ENCODE results near the gene ZNF132.

ZNF132 gene

DNA sequence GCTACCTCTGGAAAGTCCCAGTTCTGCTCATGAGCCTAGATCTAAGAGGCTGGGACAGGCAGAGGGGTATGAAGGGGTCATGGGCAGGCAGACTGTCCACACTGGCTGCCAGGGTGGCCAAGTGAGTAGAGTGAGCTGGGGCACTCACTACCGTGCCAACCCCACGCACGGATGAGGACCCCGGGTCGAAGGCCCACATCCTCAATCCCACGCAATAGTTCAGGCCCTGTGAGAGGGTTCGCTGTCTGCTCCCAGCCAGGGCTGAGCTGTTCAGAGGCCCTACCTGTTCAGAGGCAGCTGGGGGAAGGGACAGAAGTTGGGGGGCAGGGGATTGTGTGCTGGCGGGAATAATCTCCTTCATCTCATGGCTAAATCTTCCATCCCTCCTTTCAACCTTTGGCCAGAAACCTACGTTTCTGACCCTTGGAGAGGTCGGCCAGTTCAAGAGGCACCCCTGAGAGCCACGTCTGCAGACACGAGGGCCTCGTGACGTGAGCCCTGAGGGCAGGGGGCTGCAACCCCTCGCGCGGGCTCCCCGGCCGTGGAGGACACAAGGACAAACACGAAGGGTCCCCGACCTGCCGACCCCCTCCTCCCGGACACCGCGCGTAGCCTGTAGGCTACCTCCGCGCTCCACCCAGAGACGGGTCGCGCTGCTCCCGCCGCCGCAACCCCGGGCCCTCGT is 53.9 kb downstream of the ZNF132 start:
- no peak for DNase-seq

- no peak for DNase-seq
These were observed 54.6 kb downstream of the ZNF132 start for GRCh38 chr19:58385313-58385890.

GRCh38 chr19:58382997-58383603 is 56.9 kb downstream of the ZNF132 start:
- DNase-seq = no peak
